ENCODE data around the gene MYCBPAP. TPM values are rescaled to one million over a fixed set of nuclear protein-coding genes. Genes with fewer than 3 reads are reported as not detected.

The MYCBPAP gene
- total RNA-seq, 2 donors from 2014 or later, result 0.56 to 2.8 TPM

DNA sequence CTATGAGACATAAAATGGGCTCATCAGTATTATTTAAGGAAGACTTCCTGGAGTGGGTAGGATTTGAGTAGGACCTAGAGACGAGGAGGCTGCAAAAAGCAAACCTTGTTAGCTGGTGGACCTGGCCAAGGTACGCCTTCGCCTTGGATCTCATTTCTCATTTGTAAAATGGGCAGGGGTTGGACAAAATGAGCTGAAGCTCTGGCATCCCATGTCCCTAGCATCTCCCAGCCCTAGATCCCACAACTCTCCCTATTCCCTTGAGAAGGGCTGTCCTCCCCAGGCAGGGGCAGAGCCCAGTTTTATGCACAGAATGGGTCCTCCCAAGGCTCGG lies 38.4 kb downstream of the MYCBPAP start:
- Histone ChIP-seq H3K4me3 (no peak overlapping the region), H3K9me3 (no peaks in the 10 kb centered on the region), H3K9ac (ENCODE audit: low read depth in 2 of 2, low read length in 2 of 2) (peak overlapping the region; percentile 33 to 82), H3K27ac (no peak overlapping the region), H3K4me1 (peaks cover 1% of the 10 kb centered on the region), H3K27me3 (no peaks in the 10 kb centered on the region), H3K36me3 (no peaks in the 10 kb centered on the region)
- TF ChIP-seq, protein P1, sequence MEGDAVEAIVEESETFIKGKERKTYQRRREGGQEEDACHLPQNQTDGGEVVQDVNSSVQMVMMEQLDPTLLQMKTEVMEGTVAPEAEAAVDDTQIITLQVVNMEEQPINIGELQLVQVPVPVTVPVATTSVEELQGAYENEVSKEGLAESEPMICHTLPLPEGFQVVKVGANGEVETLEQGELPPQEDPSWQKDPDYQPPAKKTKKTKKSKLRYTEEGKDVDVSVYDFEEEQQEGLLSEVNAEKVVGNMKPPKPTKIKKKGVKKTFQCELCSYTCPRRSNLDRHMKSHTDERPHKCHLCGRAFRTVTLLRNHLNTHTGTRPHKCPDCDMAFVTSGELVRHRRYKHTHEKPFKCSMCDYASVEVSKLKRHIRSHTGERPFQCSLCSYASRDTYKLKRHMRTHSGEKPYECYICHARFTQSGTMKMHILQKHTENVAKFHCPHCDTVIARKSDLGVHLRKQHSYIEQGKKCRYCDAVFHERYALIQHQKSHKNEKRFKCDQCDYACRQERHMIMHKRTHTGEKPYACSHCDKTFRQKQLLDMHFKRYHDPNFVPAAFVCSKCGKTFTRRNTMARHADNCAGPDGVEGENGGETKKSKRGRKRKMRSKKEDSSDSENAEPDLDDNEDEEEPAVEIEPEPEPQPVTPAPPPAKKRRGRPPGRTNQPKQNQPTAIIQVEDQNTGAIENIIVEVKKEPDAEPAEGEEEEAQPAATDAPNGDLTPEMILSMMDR (IDR thresholded peaks at IDR 0.05), result no peak
- DNase-seq, result no peak
- intact Hi-C loops (cut with DNase I), result loop anchor here (5.0 to 10.0 kb wide), 2 partner anchors 296 to 408 kb away; no protein-coding TSS in a partner anchor

DNA sequence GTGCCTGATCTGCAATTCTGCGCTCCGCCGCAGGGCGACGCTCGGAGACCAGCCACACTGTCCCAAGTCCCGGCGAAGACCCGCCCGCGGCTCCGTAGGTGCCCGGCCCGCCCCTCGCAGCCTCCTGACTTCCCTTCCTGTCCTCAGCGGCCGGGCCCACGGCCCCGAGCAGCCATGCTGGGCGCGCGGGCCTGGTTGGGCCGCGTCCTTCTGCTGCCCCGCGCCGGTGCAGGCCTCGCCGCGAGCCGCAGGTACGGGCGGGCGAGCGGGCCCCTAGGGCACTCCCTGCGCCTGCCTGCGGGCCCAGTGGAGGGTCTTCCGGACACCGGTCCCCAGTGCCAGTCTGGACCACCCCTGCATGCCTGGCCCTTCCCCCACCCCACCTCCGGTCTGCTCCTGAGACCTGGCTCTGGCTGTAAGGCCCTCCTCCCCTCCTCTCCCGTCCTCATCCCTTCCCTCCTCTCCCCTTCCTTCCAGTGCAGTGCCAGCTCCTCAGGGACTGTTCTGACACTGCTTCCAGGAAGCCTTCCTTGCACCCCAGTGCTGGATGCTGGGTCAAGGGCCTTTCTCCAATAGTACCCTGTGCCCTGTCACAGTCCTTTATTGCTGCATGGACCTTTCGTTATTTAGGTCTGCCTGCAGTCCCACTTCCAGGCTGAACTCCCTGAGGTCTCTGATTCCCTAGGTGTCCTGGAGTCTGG lies 38.9 kb downstream of the MYCBPAP start, which contains the start of gene SPATA20:
Gene SPATA20 (plus strand): TSS at position 140 of the 701 bp plus-strand sequence. CDS start 35 bp downstream, at position 175.
- intact Hi-C loops (cut with DNase I), result loop anchor here (5.0 to 10.0 kb wide), 2 partner anchors 295 to 408 kb away; no protein-coding TSS in a partner anchor
- TF ChIP-seq, protein P1 (IDR thresholded peaks at IDR 0.05), result peak; percentile 97

DNA sequence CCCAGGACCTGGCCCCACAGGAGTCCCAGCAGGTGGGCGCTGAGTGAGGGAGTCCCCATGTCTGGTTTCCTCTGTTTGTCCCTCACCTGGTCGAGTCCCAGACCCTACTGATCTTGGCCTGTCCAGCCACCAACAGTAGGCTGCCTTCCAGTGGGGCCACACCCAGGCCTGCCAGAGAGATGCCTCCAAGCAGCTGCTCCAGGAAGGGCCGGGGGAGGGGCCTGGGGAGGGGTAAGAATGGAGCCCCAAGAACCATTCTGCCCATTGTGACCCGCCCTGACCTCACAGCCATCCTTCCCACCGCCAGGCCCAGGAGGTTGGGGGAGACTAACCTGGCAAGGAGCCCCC lies 39.5 kb downstream of the MYCBPAP start:
- Histone ChIP-seq H3K9me3 (no peaks in the 10 kb centered on the region), H3K4me3 (peak overlapping the region; percentile 77), H3K9ac (ENCODE audit: low read depth in 2 of 2, low read length in 2 of 2) (peak overlapping the region; percentile 80 to 82), H3K27ac (peak overlapping the region; percentile 81), H3K4me1 (no peaks in the 10 kb centered on the region), H3K36me3 (no peaks in the 10 kb centered on the region), H3K27me3 (no peaks in the 10 kb centered on the region)
- DNase-seq, result peak; percentile 77
- TF ChIP-seq, protein P1 (IDR thresholded peaks at IDR 0.05), result no peak
- intact Hi-C loops (cut with DNase I), result loop anchor here (5.0 to 10.0 kb wide), 2 partner anchors 295 to 407 kb away; no protein-coding TSS in a partner anchor

More for the DNA sequence above, 38.9 kb downstream of the MYCBPAP start, which contains the start of gene SPATA20:
- Histone ChIP-seq H3K4me3 (peak within 1 kb of the TSS; percentile 77), H3K4me1 (no peaks in the 10 kb centered on the region), H3K27me3 (no peaks in the 10 kb centered on the region), H3K27ac (peak within 1 kb of the TSS; percentile 81), H3K9me3 (no peaks in the 10 kb centered on the region), H3K36me3 (no peaks in the 10 kb centered on the region), H3K9ac (ENCODE audit: low read depth in 2 of 2, low read length in 2 of 2) (peak within 1 kb of the TSS; percentile 80 to 82)
- DNase-seq, result peak; percentile 94

DNA sequence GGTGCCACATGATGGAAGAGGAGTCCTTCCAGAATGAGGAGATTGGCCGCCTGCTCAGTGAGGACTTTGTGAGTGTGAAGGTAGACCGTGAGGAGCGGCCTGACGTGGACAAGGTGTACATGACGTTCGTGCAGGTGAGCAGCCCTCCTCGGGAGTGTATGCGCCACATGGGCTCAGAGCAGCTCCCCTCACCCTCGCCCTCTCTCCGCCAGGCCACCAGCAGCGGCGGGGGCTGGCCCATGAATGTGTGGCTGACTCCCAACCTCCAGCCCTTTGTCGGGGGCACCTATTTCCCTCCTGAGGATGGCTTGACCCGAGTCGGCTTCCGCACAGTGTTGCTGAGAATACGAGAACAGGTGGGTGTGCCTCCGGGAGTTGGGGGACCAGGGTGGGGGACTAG lies 40.6 kb downstream of the MYCBPAP start:
- no peaks in the 10 kb centered on the region for H3K9me3 ChIP-seq
- no peaks in the 10 kb centered on the region for H3K27me3 ChIP-seq
- no peak overlapping the region for H3K27ac ChIP-seq
- H3K4me3 ChIP-seq, result no peak overlapping the region
- no peaks in the 10 kb centered on the region for H3K4me1 ChIP-seq
- intact Hi-C loops (cut with DNase I), result loop anchor here (5.0 to 10.0 kb wide), 2 partner anchors 293 to 406 kb away; no protein-coding TSS in a partner anchor
- no peak overlapping the region for H3K9ac ChIP-seq (ENCODE audit: low read depth in 2 of 2, low read length in 2 of 2)
- TF ChIP-seq, protein P1 (IDR thresholded peaks at IDR 0.05), result no peak
- no peaks in the 10 kb centered on the region for H3K36me3 ChIP-seq
- DNase-seq, result no peak

DNA sequence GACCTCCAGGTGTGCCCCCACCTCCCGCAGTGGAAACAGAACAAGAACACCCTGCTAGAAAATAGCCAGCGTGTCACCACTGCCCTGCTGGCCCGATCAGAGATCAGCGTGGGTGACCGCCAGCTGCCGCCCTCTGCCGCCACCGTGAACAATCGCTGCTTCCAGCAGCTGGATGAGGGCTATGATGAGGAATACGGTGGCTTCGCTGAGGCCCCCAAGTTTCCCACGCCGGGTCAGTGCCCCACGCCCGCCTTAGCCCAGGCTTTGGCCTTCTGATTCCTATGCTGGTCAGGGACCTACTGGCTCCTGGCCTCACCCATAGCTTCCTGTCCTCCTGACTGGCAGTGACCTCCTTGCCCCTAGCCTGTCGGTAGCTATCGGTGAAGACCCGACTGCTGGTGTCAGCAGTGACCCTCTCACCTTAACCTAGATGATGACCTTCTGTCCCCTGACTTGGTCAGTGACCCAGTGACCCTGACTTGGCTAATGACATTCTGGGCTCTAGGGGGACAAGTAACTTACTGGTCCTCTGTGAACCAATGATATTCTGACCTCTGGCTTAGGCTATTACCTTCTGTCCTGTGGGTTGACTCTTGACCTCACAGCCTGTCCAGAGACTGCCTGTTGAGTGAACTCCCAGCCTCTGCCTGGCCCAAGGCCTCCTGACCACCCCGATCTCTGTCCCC lies 41.2 kb downstream of the MYCBPAP start:
- Histone ChIP-seq H3K4me3 (no peak overlapping the region), H3K9me3 (no peaks in the 10 kb centered on the region), H3K9ac (ENCODE audit: low read depth in 2 of 2, low read length in 2 of 2) (no peak overlapping the region), H3K27me3 (no peaks in the 10 kb centered on the region), H3K4me1 (no peaks in the 10 kb centered on the region), H3K36me3 (no peaks in the 10 kb centered on the region), H3K27ac (no peak overlapping the region)
- TF ChIP-seq, protein P1 (IDR thresholded peaks at IDR 0.05), result no peak
- no peak for DNase-seq
- intact Hi-C loops (cut with DNase I), result loop anchor here (5.0 to 10.0 kb wide), 2 partner anchors 293 to 405 kb away; no protein-coding TSS in a partner anchor
